Trophoblast cell (in vitro differentiated cells and primary cell): ENCODE measurements around the gene MDH1.

Experiments
- DNase-seq, 2 donors: peaks; one replicate each; pipeline ENCODE4 v3.0.0-alpha.2; 2016
- H2AFZ ChIP-seq: 2 replicates; pipeline ENCODE4 v1.6.1; 2013; ENCODE audit warnings: low read length, moderate library complexity, mild to moderate bottlenecking; ENCODE audit not compliant: insufficient read depth, poor library complexity
- H2AK5ac ChIP-seq: 2 replicates; pipeline ENCODE4 v1.6.1; 2013; ENCODE audit warnings: mild to moderate bottlenecking, low read length
- H2BK120ac ChIP-seq: 2 replicates; pipeline ENCODE4 v1.6.1; 2013; ENCODE audit warnings: low read length, mild to moderate bottlenecking, moderate library complexity; ENCODE audit not compliant: insufficient read depth, poor library complexity
- H2BK12ac ChIP-seq: 2 replicates; pipeline ENCODE4 v1.6.1; 2013; ENCODE audit warnings: mild to moderate bottlenecking, low read length, moderate library complexity
- H2BK5ac ChIP-seq: 2 replicates; pipeline ENCODE4 v1.6.1; 2013; ENCODE audit warnings: low read length, low read depth, moderate library complexity, mild to moderate bottlenecking; ENCODE audit not compliant: poor library complexity
- H3K14ac ChIP-seq: 2 replicates; pipeline ENCODE4 v1.6.1; 2013; ENCODE audit warnings: mild to moderate bottlenecking, low read length
- H3K18ac ChIP-seq: 2 replicates; pipeline ENCODE4 v1.6.1; 2013; ENCODE audit warnings: mild to moderate bottlenecking, low read length
- H3K23ac ChIP-seq: 2 replicates; pipeline ENCODE4 v1.6.1; 2013; ENCODE audit warnings: low read length
- H3K27ac ChIP-seq: 2 replicates; pipeline ENCODE4 v1.5.1; 2013; ENCODE audit warnings: low read depth, mild to moderate bottlenecking, inconsistent platforms, low read length, moderate library complexity
- H3K27me3 ChIP-seq: 2 replicates; pipeline ENCODE4 v1.6.1; 2013; ENCODE audit warnings: inconsistent platforms, mild to moderate bottlenecking, low read length, moderate library complexity; ENCODE audit not compliant: insufficient read depth
- H3K36me3 ChIP-seq, 2 experiments: 1 replicate in 1 of 2; 2 replicates in 1 of 2; pipeline ENCODE4 v1.6.1; 2013; ENCODE audit warnings: low read length in 2 of 2, mild to moderate bottlenecking in 2 of 2, moderate library complexity in 1 of 2; ENCODE audit not compliant: insufficient read depth in 2 of 2, control insufficient read depth in 1 of 2
- H3K4ac ChIP-seq: 2 replicates; pipeline ENCODE4 v1.6.1; 2013; ENCODE audit warnings: low read depth, mild to moderate bottlenecking, low read length, moderate library complexity
- H3K4me1 ChIP-seq, 2 experiments: 1 replicate in 1 of 2; 2 replicates in 1 of 2; pipeline ENCODE4 v1.6.1; 2013; ENCODE audit warnings: low read length in 2 of 2, mild to moderate bottlenecking in 2 of 2, moderate library complexity in 1 of 2; ENCODE audit not compliant: insufficient read depth in 2 of 2, control insufficient read depth in 1 of 2
- H3K4me2 ChIP-seq: 2 replicates; pipeline ENCODE4 v1.6.1; 2013; ENCODE audit warnings: inconsistent platforms, mild to moderate bottlenecking, low read length, moderate library complexity
- H3K4me3 ChIP-seq: 2 replicates; pipeline ENCODE4 v1.5.1; 2013; ENCODE audit warnings: mild to moderate bottlenecking, low read depth, low read length, inconsistent platforms
- H3K79me1 ChIP-seq: one replicate; pipeline ENCODE4 v1.6.1; 2013; ENCODE audit warnings: low read length
- H3K79me2 ChIP-seq: 2 replicates; pipeline ENCODE4 v1.6.1; 2013; ENCODE audit warnings: low read length, mild to moderate bottlenecking; ENCODE audit not compliant: control insufficient read depth, insufficient read depth, poor library complexity
- H3K9ac ChIP-seq: 2 replicates; pipeline ENCODE4 v1.6.1; 2013; ENCODE audit warnings: mild to moderate bottlenecking, low read length
- H3K9me3 ChIP-seq: 2 replicates; pipeline ENCODE4 v1.6.1; 2013; ENCODE audit warnings: low read depth, mild to moderate bottlenecking, control low read depth, inconsistent platforms, low read length; ENCODE audit not compliant: insufficient read depth
- H4K12ac ChIP-seq: 2 replicates; pipeline ENCODE4 v1.6.1; 2013; ENCODE audit warnings: low read depth, mild to moderate bottlenecking, low read length, moderate library complexity
- H4K8ac ChIP-seq: 2 replicates; pipeline ENCODE4 v1.6.1; 2013; ENCODE audit warnings: low read depth, mild to moderate bottlenecking, low read length, moderate library complexity
- H4K91ac ChIP-seq: one replicate; pipeline ENCODE4 v1.6.1; 2013; ENCODE audit warnings: low read depth, mild to moderate bottlenecking, low read length, moderate library complexity
- WGBS: extraction: QIAGEN DNeasy Blood & Tissue Kit; methylation state at CpG from one replicate; pipeline ENCODE4 v1.1.7; 2013; ENCODE audit warnings: missing lambda C conversion rate; ENCODE audit not compliant: insufficient read length, insufficient coverage; ENCODE audit errors: extremely low coverage; 5-methylcytosine and 5-hydroxymethylcytosine counted together

Gene MDH1

GRCh38 chr2:63651861-63652651 lies 63.3 kb downstream of the MDH1 start:
- H4K91ac ChIP-seq: no peak overlapping the region
- no peaks in the 10 kb centered on the region for H3K9me3 ChIP-seq
- H3K27ac ChIP-seq: no peak overlapping the region
- no peak overlapping the region for H4K12ac ChIP-seq
- H2AFZ ChIP-seq: no peak overlapping the region
- no peak overlapping the region for H4K8ac ChIP-seq
- H2AK5ac ChIP-seq: no peak overlapping the region
- H3K18ac ChIP-seq: no peak overlapping the region
- H3K14ac ChIP-seq: no peak overlapping the region
- H3K36me3 ChIP-seq: peaks cover 0 to 2% of the 10 kb centered on the region in 2 experiments
- no peaks in the 10 kb centered on the region for H3K4me1 ChIP-seq
- H2BK120ac ChIP-seq: no peak overlapping the region
- DNase-seq: no peak
- no peak overlapping the region for H3K4ac ChIP-seq
- H3K79me1 ChIP-seq: no peaks in the 10 kb centered on the region
- H3K4me3 ChIP-seq: no peak overlapping the region
- no CpG with 5 or more reads among the region's 4 CpGs for WGBS
- H3K9ac ChIP-seq: no peak overlapping the region
- H2BK5ac ChIP-seq: no peak overlapping the region
- no peak overlapping the region for H2BK12ac ChIP-seq
- no peaks in the 10 kb centered on the region for H3K79me2 ChIP-seq
- no peak overlapping the region for H3K23ac ChIP-seq
- no peaks in the 10 kb centered on the region for H3K27me3 ChIP-seq
- no peak overlapping the region for H3K4me2 ChIP-seq

DNA sequence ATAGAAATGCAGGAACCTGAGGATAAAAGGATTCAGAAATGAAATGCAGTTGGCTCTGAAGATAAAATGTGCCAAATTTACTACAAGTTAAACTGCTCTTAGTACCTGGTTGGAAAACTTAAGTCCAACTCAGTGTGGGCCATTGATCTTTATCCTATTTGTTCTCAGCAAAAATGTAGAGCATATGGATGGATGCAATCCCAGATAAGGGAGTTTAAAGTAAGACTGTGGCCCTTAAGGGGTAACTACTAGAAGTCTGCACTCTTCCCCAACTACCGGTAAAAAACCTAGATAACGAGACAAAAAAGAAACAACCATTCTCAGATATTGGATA lies 63.9 kb downstream of the MDH1 start:
- Histone ChIP-seq H3K79me2 (no peaks in the 10 kb centered on the region), H3K4me3 (no peak overlapping the region), H3K18ac (no peak overlapping the region), H4K8ac (no peak overlapping the region), H3K9ac (no peak overlapping the region), H2AK5ac (no peak overlapping the region), H2BK120ac (no peak overlapping the region), H3K4me2 (no peak overlapping the region), H3K27me3 (no peaks in the 10 kb centered on the region), H3K23ac (no peak overlapping the region), H3K36me3 (peaks cover 0 to 2% of the 10 kb centered on the region in 2 experiments), H3K9me3 (no peaks in the 10 kb centered on the region), H2BK5ac (no peak overlapping the region), H3K4me1 (no peaks in the 10 kb centered on the region), H3K14ac (no peak overlapping the region), H2BK12ac (no peak overlapping the region), H3K79me1 (no peaks in the 10 kb centered on the region), H4K12ac (no peak overlapping the region), H3K27ac (no peak overlapping the region), H2AFZ (no peak overlapping the region), H3K4ac (no peak overlapping the region), H4K91ac (no peak overlapping the region)
- DNase-seq: no peak
- no CpG with 5 or more reads among the region's 2 CpGs for WGBS

GRCh38 chr2:63654959-63655358 lies 66.2 kb downstream of the MDH1 start:
- Histone ChIP-seq H2AFZ (no peak overlapping the region), H3K27ac (no peak overlapping the region), H3K4me3 (no peak overlapping the region), H3K14ac (no peak overlapping the region), H2BK120ac (no peak overlapping the region), H3K4me2 (no peak overlapping the region), H4K8ac (no peak overlapping the region), H3K79me2 (no peaks in the 10 kb centered on the region), H3K27me3 (no peaks in the 10 kb centered on the region), H3K4me1 (no peaks in the 10 kb centered on the region), H3K23ac (no peak overlapping the region), H3K18ac (no peak overlapping the region), H3K9me3 (no peaks in the 10 kb centered on the region), H4K12ac (no peak overlapping the region), H2BK12ac (peak overlapping the region; percentile 39), H2BK5ac (no peak overlapping the region), H3K4ac (no peak overlapping the region), H3K79me1 (no peaks in the 10 kb centered on the region), H4K91ac (no peak overlapping the region), H3K36me3 (peaks cover 0 to 2% of the 10 kb centered on the region in 2 experiments), H3K9ac (no peak overlapping the region), H2AK5ac (no peak overlapping the region)
- WGBS: no CpG with 5 or more reads among the region's 1 CpG
- no peak for DNase-seq
